Measurements from ENCODE around the gene TFB1M.

DNA sequence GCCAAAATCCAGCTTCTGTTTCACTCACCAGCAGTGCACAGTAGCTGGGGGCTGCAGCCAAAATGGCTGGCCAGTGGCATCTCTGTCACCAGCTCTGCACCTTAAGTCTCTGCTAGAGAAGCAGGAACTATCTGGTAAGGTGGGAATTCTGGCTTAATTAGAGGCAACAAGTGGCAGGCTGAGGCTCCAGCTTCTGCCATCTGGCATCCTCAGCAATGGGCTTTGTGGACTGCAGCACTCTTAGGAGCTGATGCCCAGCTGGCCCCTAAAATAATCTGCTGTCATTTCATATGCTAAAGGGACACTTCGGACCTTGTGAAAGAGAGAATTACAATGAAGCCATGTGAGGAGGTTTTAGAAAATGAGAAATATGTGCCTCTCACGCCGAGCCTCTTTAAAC, 55.1 kb downstream of the TFB1M start:
- TF ChIP-seq, protein P1, sequence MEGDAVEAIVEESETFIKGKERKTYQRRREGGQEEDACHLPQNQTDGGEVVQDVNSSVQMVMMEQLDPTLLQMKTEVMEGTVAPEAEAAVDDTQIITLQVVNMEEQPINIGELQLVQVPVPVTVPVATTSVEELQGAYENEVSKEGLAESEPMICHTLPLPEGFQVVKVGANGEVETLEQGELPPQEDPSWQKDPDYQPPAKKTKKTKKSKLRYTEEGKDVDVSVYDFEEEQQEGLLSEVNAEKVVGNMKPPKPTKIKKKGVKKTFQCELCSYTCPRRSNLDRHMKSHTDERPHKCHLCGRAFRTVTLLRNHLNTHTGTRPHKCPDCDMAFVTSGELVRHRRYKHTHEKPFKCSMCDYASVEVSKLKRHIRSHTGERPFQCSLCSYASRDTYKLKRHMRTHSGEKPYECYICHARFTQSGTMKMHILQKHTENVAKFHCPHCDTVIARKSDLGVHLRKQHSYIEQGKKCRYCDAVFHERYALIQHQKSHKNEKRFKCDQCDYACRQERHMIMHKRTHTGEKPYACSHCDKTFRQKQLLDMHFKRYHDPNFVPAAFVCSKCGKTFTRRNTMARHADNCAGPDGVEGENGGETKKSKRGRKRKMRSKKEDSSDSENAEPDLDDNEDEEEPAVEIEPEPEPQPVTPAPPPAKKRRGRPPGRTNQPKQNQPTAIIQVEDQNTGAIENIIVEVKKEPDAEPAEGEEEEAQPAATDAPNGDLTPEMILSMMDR (IDR thresholded peaks at IDR 0.05) = no peak
- TF ChIP-seq POLR2A (IDR thresholded peaks at IDR 0.05) (no peak), EP300 (IDR thresholded peaks at IDR 0.05) (no peak)

All from ovary (tissue), 3 donors.